HG03342 (cell line): Measurements from ENCODE around the gene CCDC47.
A peak's percentile ranks its signal among the peaks of the same experiment; 100 is the strongest.
"Not testable (repeated sequence)": the region's sequence is repeated elsewhere in the genome, so short reads cannot be mapped to it uniquely, and the experiment has no call there.

ENCODE experiments used
- ATAC-seq: cut with Tn5 transposase; IDR thresholded peaks from one replicate; pipeline ENCODE4 v1.9.1; 2021; ENCODE audit warnings: mild to moderate bottlenecking, moderate library complexity; ENCODE audit not compliant: unreplicated experiment

The CCDC47 gene, protein sequence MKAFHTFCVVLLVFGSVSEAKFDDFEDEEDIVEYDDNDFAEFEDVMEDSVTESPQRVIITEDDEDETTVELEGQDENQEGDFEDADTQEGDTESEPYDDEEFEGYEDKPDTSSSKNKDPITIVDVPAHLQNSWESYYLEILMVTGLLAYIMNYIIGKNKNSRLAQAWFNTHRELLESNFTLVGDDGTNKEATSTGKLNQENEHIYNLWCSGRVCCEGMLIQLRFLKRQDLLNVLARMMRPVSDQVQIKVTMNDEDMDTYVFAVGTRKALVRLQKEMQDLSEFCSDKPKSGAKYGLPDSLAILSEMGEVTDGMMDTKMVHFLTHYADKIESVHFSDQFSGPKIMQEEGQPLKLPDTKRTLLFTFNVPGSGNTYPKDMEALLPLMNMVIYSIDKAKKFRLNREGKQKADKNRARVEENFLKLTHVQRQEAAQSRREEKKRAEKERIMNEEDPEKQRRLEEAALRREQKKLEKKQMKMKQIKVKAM

GRCh38 chr17:63773272-63774140, at the start of gene CCDC47:
Gene CCDC47 (minus strand): TSS chr17:63773597. CDS start chr17:63766175, 7,422 bp downstream.
- peak; percentile 81 for ATAC-seq

GRCh38 chr17:63822537-63822936, 49.1 kb upstream of the CCDC47 start:
- no peak for ATAC-seq

DNA sequence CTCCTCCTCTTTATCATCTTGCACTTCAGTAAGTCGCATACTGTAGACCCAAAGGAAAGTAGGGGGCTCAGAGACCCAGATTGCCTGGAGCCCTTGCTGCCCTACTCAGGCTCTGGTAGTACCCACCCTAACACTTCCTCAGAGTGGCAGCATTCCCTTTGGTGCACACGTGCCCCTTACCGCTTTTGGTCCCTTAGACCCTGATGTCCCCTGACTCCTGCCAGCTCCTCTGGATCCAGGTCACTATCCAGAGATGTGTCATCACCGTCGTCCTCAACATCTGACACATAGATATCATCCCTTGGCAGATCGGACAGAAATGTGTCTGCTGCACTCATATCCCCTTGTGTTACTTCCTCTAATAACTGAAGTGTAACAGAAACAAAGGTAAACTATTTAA, 48.4 kb upstream of the CCDC47 start:
- no peak for ATAC-seq

- no peak for ATAC-seq
Observed at GRCh38 chr17:63820963-63821561, 47.7 kb upstream of the CCDC47 start.

- no peak for ATAC-seq
Observed at GRCh38 chr17:63819585-63820537, 46.5 kb upstream of the CCDC47 start.

DNA sequence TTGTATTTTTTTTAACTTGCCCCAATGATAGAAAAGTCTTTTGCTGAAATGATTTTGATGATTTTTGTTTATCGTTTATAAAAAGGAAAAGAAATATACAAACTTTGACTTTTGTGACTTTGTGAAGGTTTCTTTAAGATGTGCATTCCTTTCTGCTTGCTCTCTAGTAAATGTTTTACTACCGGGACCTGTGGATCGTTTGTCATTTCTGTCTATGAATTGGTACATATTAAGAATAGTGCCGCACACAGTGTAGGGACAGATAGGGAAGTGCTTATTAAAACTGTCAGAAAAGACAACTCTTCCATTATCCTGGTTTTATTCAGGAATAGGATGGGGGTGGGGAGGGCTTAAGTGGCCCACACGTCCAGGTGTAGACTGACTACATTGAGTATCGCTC, 45.7 kb upstream of the CCDC47 start:
- ATAC-seq, result no peak

- no peak for ATAC-seq
Observed at GRCh38 chr17:63817736-63818385, 44.5 kb upstream of the CCDC47 start.

DNA sequence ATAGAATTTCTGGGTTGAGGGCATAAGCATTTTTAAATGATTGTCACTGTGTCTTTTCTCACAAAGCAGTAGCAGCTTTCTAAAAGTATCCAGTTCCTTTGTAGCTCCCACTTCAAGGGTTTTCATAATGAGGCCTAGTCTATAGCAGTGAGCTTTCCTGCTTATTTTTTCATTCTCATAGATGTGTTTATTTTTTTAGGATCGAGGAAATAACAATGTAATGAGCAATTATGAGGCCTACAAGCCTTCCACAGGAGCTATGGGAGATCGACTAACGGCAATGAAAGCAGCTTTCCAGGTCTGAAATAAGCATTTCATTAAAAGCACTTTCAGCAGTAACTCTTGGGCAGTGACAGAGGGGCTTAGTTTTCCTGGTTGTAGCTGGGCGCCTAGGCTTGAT, 43.3 kb upstream of the CCDC47 start:
- ATAC-seq, result no peak

GRCh38 chr17:63816123-63816522, 42.7 kb upstream of the CCDC47 start:
- no peak for ATAC-seq

GRCh38 chr17:63809970-63810369, 36.6 kb upstream of the CCDC47 start:
- no peak for ATAC-seq

- no peak for ATAC-seq
Observed at GRCh38 chr17:63805591-63805990, 32.2 kb upstream of the CCDC47 start.

DNA sequence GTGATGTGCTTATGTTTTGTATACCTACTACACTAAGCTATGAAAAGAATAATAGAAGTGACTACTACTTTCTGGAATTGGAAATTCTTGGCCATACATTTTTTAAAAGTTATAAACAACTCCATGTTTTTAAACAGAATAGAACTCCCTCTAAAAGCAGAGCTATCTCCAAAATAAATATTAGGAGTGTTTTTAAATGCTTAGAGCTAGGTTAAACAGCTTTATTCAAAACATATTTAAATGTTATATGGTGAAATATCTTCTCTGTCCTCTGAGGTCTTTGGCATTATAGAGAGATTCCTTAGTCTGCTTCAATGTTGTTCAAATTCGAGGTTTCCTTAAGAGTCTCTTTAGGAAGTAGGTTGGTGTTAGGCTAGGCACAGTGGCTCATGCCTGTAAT, 30.9 kb upstream of the CCDC47 start:
- ATAC-seq, result no peak

GRCh38 chr17:63800783-63801182, 27.4 kb upstream of the CCDC47 start:
- no peak for ATAC-seq

DNA sequence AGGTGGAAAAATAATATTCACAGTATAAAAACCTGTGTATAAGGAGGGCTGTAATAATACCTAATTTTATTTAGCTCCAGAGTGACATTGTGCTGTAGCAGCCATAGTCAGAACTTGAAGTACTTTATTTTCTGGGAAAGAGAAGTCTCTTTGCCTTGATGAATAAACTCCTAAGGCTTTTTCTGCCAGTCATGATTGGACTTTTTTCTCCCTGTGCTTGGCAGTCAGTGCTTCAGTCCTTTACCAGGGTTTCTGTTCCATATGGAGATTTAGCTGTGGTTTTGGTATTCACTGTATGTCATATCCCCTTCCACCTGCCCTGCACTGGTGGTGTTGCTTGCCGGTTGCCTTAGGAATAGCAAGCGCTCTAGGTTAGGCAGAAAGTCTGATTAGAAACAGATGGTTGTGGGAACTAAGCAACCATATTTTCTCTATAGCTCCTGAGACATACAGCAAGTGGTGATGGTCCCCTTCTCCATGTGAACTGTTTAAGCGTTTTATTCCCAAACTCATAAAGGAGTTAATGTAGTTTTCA, 25.2 kb upstream of the CCDC47 start:
- no peak for ATAC-seq

- not testable (repeated sequence) for ATAC-seq
Observed at GRCh38 chr17:63796375-63796774, 23.0 kb upstream of the CCDC47 start.

- no peak for ATAC-seq
Observed at GRCh38 chr17:63792055-63792729, 18.8 kb upstream of the CCDC47 start.

- ATAC-seq, result no peak
Observed at GRCh38 chr17:63790057-63790456, 16.7 kb upstream of the CCDC47 start.

DNA sequence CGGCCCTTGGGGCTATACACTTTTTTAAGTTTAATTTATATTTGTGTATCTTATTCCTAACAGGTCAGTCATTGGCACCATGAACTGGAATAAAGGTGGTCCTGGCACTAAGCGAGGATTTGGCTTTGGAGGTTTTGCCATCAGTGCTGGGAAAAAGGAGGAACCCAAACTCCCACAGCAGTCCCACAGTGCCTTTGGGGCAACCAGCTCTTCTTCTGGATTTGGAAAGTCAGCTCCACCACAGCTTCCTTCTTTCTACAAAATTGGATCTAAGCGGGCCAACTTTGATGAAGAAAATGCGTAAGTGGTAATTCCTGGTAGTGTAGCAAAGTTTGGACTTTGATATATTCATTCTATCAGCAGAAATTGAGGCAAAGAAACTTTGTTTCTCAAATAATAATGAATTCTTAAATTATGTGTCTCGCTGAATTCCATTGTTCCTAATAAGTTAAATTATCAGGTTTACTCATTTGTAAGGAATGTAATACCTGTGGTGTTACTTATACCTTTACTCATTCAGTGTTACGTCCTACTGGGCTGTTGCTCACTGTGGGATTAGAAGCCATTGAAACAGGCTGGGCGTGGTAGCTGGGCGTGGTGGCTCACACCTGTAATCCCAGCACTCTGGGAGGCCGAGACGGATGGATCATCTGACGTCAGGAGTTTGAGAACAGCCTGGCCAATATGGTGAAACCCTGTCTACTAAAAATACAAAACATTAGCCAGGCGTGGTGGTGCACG, 13.7 kb upstream of the CCDC47 start:
- ATAC-seq, result no peak
